Measurements from ENCODE around the gene LMCD1.

DNA sequence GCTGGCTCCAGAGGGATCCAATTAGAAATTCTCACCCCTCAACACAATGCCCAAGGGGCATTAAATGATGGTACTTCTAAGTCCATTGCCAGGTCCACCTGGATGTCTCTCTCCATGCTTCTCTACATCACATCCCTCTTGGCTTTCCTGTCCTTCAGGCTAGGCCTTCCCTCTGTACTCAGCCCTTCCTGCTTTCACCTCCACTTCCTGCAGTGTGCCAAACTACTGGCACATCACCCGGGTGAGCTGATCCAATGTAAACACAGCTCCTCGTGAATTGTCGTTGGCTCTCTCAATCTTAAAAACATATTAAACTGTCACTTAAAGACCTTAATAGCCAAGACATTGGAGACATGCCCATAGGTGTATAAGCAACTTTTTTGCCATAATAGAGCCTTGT, 4.0 kb downstream of the LMCD1 start:
- TF ChIP-seq EZH2 (IDR thresholded peaks at IDR 0.05; ENCODE audit: borderline replicate concordance, low read length) = no peak
- TF ChIP-seq, protein P1, sequence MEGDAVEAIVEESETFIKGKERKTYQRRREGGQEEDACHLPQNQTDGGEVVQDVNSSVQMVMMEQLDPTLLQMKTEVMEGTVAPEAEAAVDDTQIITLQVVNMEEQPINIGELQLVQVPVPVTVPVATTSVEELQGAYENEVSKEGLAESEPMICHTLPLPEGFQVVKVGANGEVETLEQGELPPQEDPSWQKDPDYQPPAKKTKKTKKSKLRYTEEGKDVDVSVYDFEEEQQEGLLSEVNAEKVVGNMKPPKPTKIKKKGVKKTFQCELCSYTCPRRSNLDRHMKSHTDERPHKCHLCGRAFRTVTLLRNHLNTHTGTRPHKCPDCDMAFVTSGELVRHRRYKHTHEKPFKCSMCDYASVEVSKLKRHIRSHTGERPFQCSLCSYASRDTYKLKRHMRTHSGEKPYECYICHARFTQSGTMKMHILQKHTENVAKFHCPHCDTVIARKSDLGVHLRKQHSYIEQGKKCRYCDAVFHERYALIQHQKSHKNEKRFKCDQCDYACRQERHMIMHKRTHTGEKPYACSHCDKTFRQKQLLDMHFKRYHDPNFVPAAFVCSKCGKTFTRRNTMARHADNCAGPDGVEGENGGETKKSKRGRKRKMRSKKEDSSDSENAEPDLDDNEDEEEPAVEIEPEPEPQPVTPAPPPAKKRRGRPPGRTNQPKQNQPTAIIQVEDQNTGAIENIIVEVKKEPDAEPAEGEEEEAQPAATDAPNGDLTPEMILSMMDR (conservative IDR thresholded peaks at IDR 0.05 in 1 of 2, IDR thresholded peaks at IDR 0.05 in 1 of 2; ENCODE audit: extremely low read depth in 1 of 2, insufficient read depth in 1 of 2, low read depth in 1 of 2, low read length in 2 of 2) = no peak

All from mammary epithelial cell (primary cell).